Large intestine (tissue), 3 donors: ENCODE data around the gene TENM4. TPM values are rescaled to one million over a fixed set of nuclear protein-coding genes. Genes with fewer than 3 reads are reported as not detected.
A peak's percentile ranks its signal among the peaks of the same experiment; 100 is the strongest.

Experiments used
- DNase-seq, 2 donors: peaks; one replicate each; pipeline versions ENCODE4 v3.0.0 to v3.0.0-alpha.2; 2013
- H3K27ac ChIP-seq: one replicate; pipeline ENCODE4 v1.5.1; 2013; ENCODE audit warnings: low read length
- H3K27me3 ChIP-seq: 2 replicates; pipeline ENCODE4 v1.6.1; 2013; ENCODE audit warnings: low read length; ENCODE audit not compliant: control insufficient read depth, insufficient read depth
- H3K36me3 ChIP-seq: 2 replicates; pipeline ENCODE4 v1.6.1; 2013; ENCODE audit warnings: low read length; ENCODE audit not compliant: control insufficient read depth, insufficient read depth
- H3K4me1 ChIP-seq: one replicate; pipeline ENCODE4 v1.6.1; 2013; ENCODE audit warnings: low read length; ENCODE audit not compliant: control insufficient read depth, insufficient read depth
- H3K4me3 ChIP-seq: one replicate; pipeline ENCODE4 v1.5.1; 2013; ENCODE audit warnings: low read length
- H3K9me3 ChIP-seq: one replicate; pipeline ENCODE4 v1.6.1; 2013; ENCODE audit warnings: mild to moderate bottlenecking, low read depth, low read length, moderate library complexity; ENCODE audit not compliant: control insufficient read depth
- WGBS: methylation state at CpG from one replicate; pipeline ENCODE4 v1.1.5; 2013; ENCODE audit warnings: low lambda C conversion rate; ENCODE audit not compliant: insufficient coverage; 5-methylcytosine and 5-hydroxymethylcytosine counted together
- polyA plus RNA-seq: library from polyadenylated mRNA; unstranded; fragments of 120-200 nt; gene quantifications from one replicate; pipeline ENCODE4 v1.2.1, GENCODE V29; 2013

TENM4 gene
- polyA plus RNA-seq, 1 donor = 2.1 TPM

GRCh38 chr11:79471071-79471844 is 30.4 kb upstream of the TENM4 start:
- no peak overlapping the region for H3K4me3 ChIP-seq
- WGBS = 60% methylated on average over 1 of the region's 7 CpGs

GRCh38 chr11:79470161-79470560 is 29.3 kb upstream of the TENM4 start:
- no peaks in the 10 kb centered on the region for H3K4me1 ChIP-seq
- no peak overlapping the region for H3K27ac ChIP-seq
- no peak overlapping the region for H3K4me3 ChIP-seq
- DNase-seq = no peak
- H3K36me3 ChIP-seq = no peaks in the 10 kb centered on the region
- H3K9me3 ChIP-seq = no peaks in the 10 kb centered on the region
- peaks cover 10% of the 10 kb centered on the region for H3K27me3 ChIP-seq
- WGBS = 71% methylated on average over 1 of the region's 2 CpGs

More at GRCh38 chr11:79471071-79471844, 30.4 kb upstream of the TENM4 start:
- no peaks in the 10 kb centered on the region for H3K4me1 ChIP-seq
- H3K9me3 ChIP-seq = no peaks in the 10 kb centered on the region
- H3K36me3 ChIP-seq = no peaks in the 10 kb centered on the region
- DNase-seq = no peak
- no peak overlapping the region for H3K27ac ChIP-seq
- H3K27me3 ChIP-seq = peaks cover 10% of the 10 kb centered on the region

- H3K27me3 ChIP-seq = peaks cover 10% of the 10 kb centered on the region
- H3K4me3 ChIP-seq = no peak overlapping the region
- H3K4me1 ChIP-seq = no peaks in the 10 kb centered on the region
- WGBS = 50% methylated on average over 1 of the region's 2 CpGs
- H3K9me3 ChIP-seq = no peaks in the 10 kb centered on the region
- DNase-seq = no peak
- H3K36me3 ChIP-seq = no peaks in the 10 kb centered on the region
- H3K27ac ChIP-seq = no peak overlapping the region
Measured at GRCh38 chr11:79467761-79468160, 26.9 kb upstream of the TENM4 start.

GRCh38 chr11:79466411-79466810 is 25.6 kb upstream of the TENM4 start:
- no peaks in the 10 kb centered on the region for H3K36me3 ChIP-seq
- peaks cover 5% of the 10 kb centered on the region for H3K27me3 ChIP-seq
- no peaks in the 10 kb centered on the region for H3K9me3 ChIP-seq
- WGBS = 60% methylated on average over 1 of the region's 2 CpGs
- no peak overlapping the region for H3K27ac ChIP-seq
- DNase-seq = no peak
- H3K4me3 ChIP-seq = no peak overlapping the region
- no peaks in the 10 kb centered on the region for H3K4me1 ChIP-seq

- WGBS = 100% methylated on average over 1 of the region's 2 CpGs
- no peaks in the 10 kb centered on the region for H3K27me3 ChIP-seq
Measured at GRCh38 chr11:79465160-79465559, 24.3 kb upstream of the TENM4 start.

GRCh38 chr11:79461666-79462645 is 21.1 kb upstream of the TENM4 start:
- WGBS = 86% methylated on average over 3 of the region's 7 CpGs
- Histone ChIP-seq H3K4me1 (no peaks in the 10 kb centered on the region), H3K27me3 (peaks cover 2% of the 10 kb centered on the region), H3K36me3 (no peaks in the 10 kb centered on the region), H3K27ac (no peak overlapping the region), H3K4me3 (no peak overlapping the region), H3K9me3 (no peaks in the 10 kb centered on the region)
- DNase-seq = no peak

More at GRCh38 chr11:79465160-79465559, 24.3 kb upstream of the TENM4 start:
- DNase-seq = no peak
- no peaks in the 10 kb centered on the region for H3K36me3 ChIP-seq
- H3K9me3 ChIP-seq = no peaks in the 10 kb centered on the region
- H3K4me3 ChIP-seq = no peak overlapping the region
- no peaks in the 10 kb centered on the region for H3K4me1 ChIP-seq
- H3K27ac ChIP-seq = no peak overlapping the region

GRCh38 chr11:79461144-79461543 is 20.3 kb upstream of the TENM4 start:
- no peak overlapping the region for H3K27ac ChIP-seq
- no CpG with 5 or more reads among the region's 2 CpGs for WGBS
- DNase-seq = peak in 1 of 2 donors; percentile 36
- H3K4me1 ChIP-seq = no peaks in the 10 kb centered on the region
- H3K4me3 ChIP-seq = no peak overlapping the region
- H3K27me3 ChIP-seq = peaks cover 5% of the 10 kb centered on the region
- no peaks in the 10 kb centered on the region for H3K9me3 ChIP-seq
- H3K36me3 ChIP-seq = no peaks in the 10 kb centered on the region

GRCh38 chr11:79458709-79459108 is 17.9 kb upstream of the TENM4 start:
- Histone ChIP-seq H3K4me1 (no peaks in the 10 kb centered on the region), H3K4me3 (no peak overlapping the region), H3K27ac (no peak overlapping the region), H3K9me3 (no peaks in the 10 kb centered on the region), H3K36me3 (no peaks in the 10 kb centered on the region), H3K27me3 (peaks cover 12% of the 10 kb centered on the region)
- no CpG with 5 or more reads among the region's 5 CpGs for WGBS
- DNase-seq = no peak

- Histone ChIP-seq H3K27ac (no peak overlapping the region), H3K4me3 (no peak overlapping the region), H3K27me3 (peaks cover 12% of the 10 kb centered on the region), H3K36me3 (no peaks in the 10 kb centered on the region), H3K9me3 (no peaks in the 10 kb centered on the region), H3K4me1 (no peaks in the 10 kb centered on the region)
- DNase-seq = no peak
- WGBS = no CpG with 5 or more reads among the region's 4 CpGs
Measured at GRCh38 chr11:79456501-79456900, 15.7 kb upstream of the TENM4 start.

- no peaks in the 10 kb centered on the region for H3K9me3 ChIP-seq
- H3K27me3 ChIP-seq = peaks cover 10% of the 10 kb centered on the region
- no peak overlapping the region for H3K27ac ChIP-seq
- H3K4me1 ChIP-seq = no peaks in the 10 kb centered on the region
- no peak overlapping the region for H3K4me3 ChIP-seq
- no peak for DNase-seq
- H3K36me3 ChIP-seq = no peaks in the 10 kb centered on the region
Measured at GRCh38 chr11:79453617-79454016, 12.8 kb upstream of the TENM4 start.
